Stomach (tissue), 9 donors: Measurements from ENCODE around the gene CHD6. TPM values are rescaled to one million over a fixed set of nuclear protein-coding genes. Genes with fewer than 3 reads are reported as not detected.

ENCODE experiments used
- DNase-seq, 2 donors: peaks; one replicate each; pipeline versions ENCODE4 v3.0.0 to v3.0.0-alpha.2; 2013 to 2019
- H3K27ac ChIP-seq, 5 donors: fragments of 200-600 bp in 4 of 5; sonication (generic) in 4 of 5; one replicate each; pipeline ENCODE4 v1.5.1; 2013 to 2019; ENCODE audit warnings: mild to moderate bottlenecking in 1 of 5, moderate library complexity in 1 of 5
- H3K27me3 ChIP-seq, 3 donors: fragments of 200-600 bp; sonication (generic); one replicate each; pipeline ENCODE4 v1.5.1; 2017 to 2019; ENCODE audit warnings: mixed run types in 1 of 3
- H3K36me3 ChIP-seq, 4 donors: fragments of 200-600 bp; sonication (generic); 1 replicate in 3 of 4; 2 replicates in 1 of 4; pipeline ENCODE4 v1.5.1; 2016 to 2019
- H3K4me1 ChIP-seq, 4 donors: fragments of 200-600 bp; sonication (generic); one replicate each; pipeline ENCODE4 v1.5.1; 2016 to 2019
- H3K4me3 ChIP-seq, 4 donors: fragments of 200-600 bp; sonication (generic) in 3 of 4; one replicate each; pipeline ENCODE4 v1.5.1; 2016 to 2019; ENCODE audit warnings: mild to moderate bottlenecking in 1 of 4
- H3K9me3 ChIP-seq, 4 donors: fragments of 200-600 bp; sonication (generic); one replicate each; pipeline ENCODE4 v1.5.1; 2016 to 2019
- EP300 ChIP-seq: sonication (generic); formaldehyde crosslinking; IDR thresholded peaks from one replicate; pipeline ENCODE4 v1.6.1; 2017; ENCODE audit warnings: antibody characterized with exemption
- POLR2A ChIP-seq, 4 donors: fragments of 450-650 bp; IDR thresholded peaks; one replicate each; pipeline ENCODE4 v1.6.1; 2016; ENCODE audit warnings: antibody characterized with exemption in 4 of 4, control low read depth in 2 of 4, mild to moderate bottlenecking in 1 of 4, moderate library complexity in 1 of 4
- POLR2AphosphoS5 ChIP-seq, 3 donors: sonication (generic); formaldehyde crosslinking; IDR thresholded peaks; one replicate each; pipeline ENCODE4 v1.6.1; 2016; ENCODE audit warnings: antibody characterized with exemption in 3 of 3
- WGBS, 5 donors: extraction: QIAGEN DNeasy Blood & Tissue Kit in 3 of 5; methylation state at CpG; one replicate each; pipeline versions ENCODE4 v1.1.5 to v1.1.7; 2013 to 2018; 5-methylcytosine and 5-hydroxymethylcytosine counted together
- intact Hi-C: fragments of 100-400 bp; cut with DNase I; formaldehyde crosslinking; loops from one replicate; pipeline ENCODE4 v1.15.1; 2023; ENCODE audit warnings: low total_unique reads
- polyA plus RNA-seq, 3 donors: library from polyadenylated mRNA; stranded (reverse); fragments of 200-250 nt; gene quantifications; one replicate each; pipeline ENCODE4 v1.2.3, GENCODE V29; 2013
- total RNA-seq, 5 donors: library from RNA; depleted of rRNA; stranded (reverse); fragments of >200 nt; gene quantifications; one replicate each; pipeline versions ENCODE4 v1.1.0 to v1.2.3, GENCODE V29; 2014 to 2016
- TF ChIP-seq, protein P1 (sequence below), 7 experiments: fragments of 450-650 bp in 4 of 7; fragments of 200-600 bp in 3 of 7; sonication (generic) in 3 of 7; IDR thresholded peaks; one replicate each; pipeline ENCODE4 v1.5.1; 2016 to 2019; ENCODE audit warnings: antibody characterized with exemption in 7 of 7, control low read depth in 2 of 7, mild to moderate bottlenecking in 1 of 7
- donor health status: healthy with polysubstance abuse.
- donor health status: Bipolar disorder and iron deficiency.
- donor health status: healthy.

Gene CHD6
- total and polyA plus RNA-seq, 8 donors: 4.4 to 84.6 (median 47.5) TPM

DNA sequence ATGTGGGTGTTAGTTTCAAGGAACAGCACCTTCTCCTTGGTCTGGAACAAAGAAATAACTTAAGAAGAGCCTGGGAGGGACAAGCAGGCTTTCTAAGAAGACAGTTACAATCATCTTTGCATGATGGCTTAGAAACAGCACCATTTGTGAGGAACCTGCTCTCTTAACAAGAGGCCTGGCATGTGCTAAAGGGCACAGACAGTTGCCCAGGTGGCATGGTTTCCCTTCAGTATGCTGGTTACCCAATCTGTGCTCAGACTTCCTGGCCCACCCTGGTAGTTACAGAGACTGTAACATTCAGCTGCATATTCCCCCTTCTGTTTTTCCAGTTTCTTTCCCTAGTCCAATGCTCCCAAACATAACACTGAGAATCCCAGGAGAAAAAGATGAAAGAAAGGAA is 84.0 kb downstream of the CHD6 start:
- DNase-seq: no peak
- H3K27me3 ChIP-seq: no peaks in the 10 kb centered on the region
- peaks cover 0 to 8% (median 0%) of the 10 kb centered on the region in 4 donors for H3K9me3 ChIP-seq
- peaks cover 0 to 33% (median 23%) of the 10 kb centered on the region in 4 donors for H3K36me3 ChIP-seq
- intact Hi-C loops: no loop called here
- H3K27ac ChIP-seq: no peak overlapping the region
- H3K4me3 ChIP-seq: no peak overlapping the region
- peaks cover 0 to 39% (median 13%) of the 10 kb centered on the region in 4 donors for H3K4me1 ChIP-seq
- TF ChIP-seq, protein P1, sequence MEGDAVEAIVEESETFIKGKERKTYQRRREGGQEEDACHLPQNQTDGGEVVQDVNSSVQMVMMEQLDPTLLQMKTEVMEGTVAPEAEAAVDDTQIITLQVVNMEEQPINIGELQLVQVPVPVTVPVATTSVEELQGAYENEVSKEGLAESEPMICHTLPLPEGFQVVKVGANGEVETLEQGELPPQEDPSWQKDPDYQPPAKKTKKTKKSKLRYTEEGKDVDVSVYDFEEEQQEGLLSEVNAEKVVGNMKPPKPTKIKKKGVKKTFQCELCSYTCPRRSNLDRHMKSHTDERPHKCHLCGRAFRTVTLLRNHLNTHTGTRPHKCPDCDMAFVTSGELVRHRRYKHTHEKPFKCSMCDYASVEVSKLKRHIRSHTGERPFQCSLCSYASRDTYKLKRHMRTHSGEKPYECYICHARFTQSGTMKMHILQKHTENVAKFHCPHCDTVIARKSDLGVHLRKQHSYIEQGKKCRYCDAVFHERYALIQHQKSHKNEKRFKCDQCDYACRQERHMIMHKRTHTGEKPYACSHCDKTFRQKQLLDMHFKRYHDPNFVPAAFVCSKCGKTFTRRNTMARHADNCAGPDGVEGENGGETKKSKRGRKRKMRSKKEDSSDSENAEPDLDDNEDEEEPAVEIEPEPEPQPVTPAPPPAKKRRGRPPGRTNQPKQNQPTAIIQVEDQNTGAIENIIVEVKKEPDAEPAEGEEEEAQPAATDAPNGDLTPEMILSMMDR (IDR thresholded peaks at IDR 0.05): no peak
- no peak for TF ChIP-seq POLR2A (IDR thresholded peaks at IDR 0.05)
- TF ChIP-seq EP300: no peak
- no peak for TF ChIP-seq POLR2AphosphoS5 (IDR thresholded peaks at IDR 0.05)

- peak; percentile 55 to 57 for DNase-seq
- Histone ChIP-seq H3K27ac (no peak overlapping the region), H3K4me3 (no peak overlapping the region), H3K4me1 (peaks cover 0 to 39% (median 13%) of the 10 kb centered on the region in 4 donors), H3K27me3 (no peaks in the 10 kb centered on the region), H3K9me3 (peaks cover 0 to 8% (median 0%) of the 10 kb centered on the region in 4 donors), H3K36me3 (peaks cover 0 to 28% (median 23%) of the 10 kb centered on the region in 4 donors)
- no peak for TF ChIP-seq EP300
- TF ChIP-seq POLR2A (IDR thresholded peaks at IDR 0.05): no peak
- TF ChIP-seq, protein P1 (IDR thresholded peaks at IDR 0.05): no peak
- TF ChIP-seq POLR2AphosphoS5 (IDR thresholded peaks at IDR 0.05): no peak
- intact Hi-C loops: no loop called here
- 29 to 54% (median 50%) methylated on average over 2 of the region's 2 CpGs for WGBS, 5 donors
These were observed 84.5 kb downstream of the CHD6 start for GRCh38 chr20:41533537-41534136.

- no peak for DNase-seq
- peaks cover 0 to 39% (median 13%) of the 10 kb centered on the region in 4 donors for H3K4me1 ChIP-seq
- peaks cover 0 to 27% (median 20%) of the 10 kb centered on the region in 4 donors for H3K36me3 ChIP-seq
- intact Hi-C loops: no loop called here
- TF ChIP-seq, protein P1 (IDR thresholded peaks at IDR 0.05): no peak
- no peak for TF ChIP-seq EP300
- no peak for TF ChIP-seq POLR2AphosphoS5 (IDR thresholded peaks at IDR 0.05)
- no peak for TF ChIP-seq POLR2A (IDR thresholded peaks at IDR 0.05)
- WGBS, 5 donors: 81 to 88% (median 84%) methylated on average over 11 of the region's 11 CpGs
- no peaks in the 10 kb centered on the region for H3K27me3 ChIP-seq
- H3K9me3 ChIP-seq: peaks cover 0 to 4% (median 0%) of the 10 kb centered on the region in 4 donors
- no peak overlapping the region for H3K4me3 ChIP-seq
- H3K27ac ChIP-seq: no peak overlapping the region
These were observed 85.2 kb downstream of the CHD6 start for GRCh38 chr20:41532935-41533334.

GRCh38 chr20:41531518-41532275 is 86.5 kb downstream of the CHD6 start:
- Histone ChIP-seq H3K9me3 (no peaks in the 10 kb centered on the region), H3K27ac (no peak overlapping the region), H3K36me3 (peaks cover 0 to 27% (median 19%) of the 10 kb centered on the region in 4 donors), H3K27me3 (no peaks in the 10 kb centered on the region), H3K4me1 (peaks cover 0 to 50% (median 16%) of the 10 kb centered on the region in 4 donors), H3K4me3 (no peak overlapping the region)
- DNase-seq: no peak
- WGBS, 5 donors: 83 to 91% (median 87%) methylated on average over 3 of the region's 3 CpGs
- intact Hi-C loops: no loop called here
- TF ChIP-seq, protein P1 (IDR thresholded peaks at IDR 0.05): no peak
- TF ChIP-seq EP300 (no peak), POLR2AphosphoS5 (IDR thresholded peaks at IDR 0.05) (no peak), POLR2A (IDR thresholded peaks at IDR 0.05) (no peak)
